GM21360 (cell line): ENCODE results near the gene PIP5K1B.

Experiments used
- ATAC-seq: cut with Tn5 transposase; IDR thresholded peaks from one replicate; pipeline ENCODE4 v1.9.1; 2021; ENCODE audit warnings: mild to moderate bottlenecking, moderate library complexity; ENCODE audit not compliant: unreplicated experiment

PIP5K1B gene

GRCh38 chr9:68843239-68843638 is 138.2 kb downstream of the PIP5K1B start:
- ATAC-seq: no peak

- no peak for ATAC-seq
These were observed 139.1 kb downstream of the PIP5K1B start for GRCh38 chr9:68844157-68844556.

GRCh38 chr9:68844631-68845612 is 139.9 kb downstream of the PIP5K1B start:
- ATAC-seq: peak; percentile 73

GRCh38 chr9:68847765-68848164 is 142.7 kb downstream of the PIP5K1B start:
- no peak for ATAC-seq

GRCh38 chr9:68851657-68852056 is 146.6 kb downstream of the PIP5K1B start:
- no peak for ATAC-seq

GRCh38 chr9:68852941-68853340 is 147.9 kb downstream of the PIP5K1B start:
- no peak for ATAC-seq

- no peak for ATAC-seq
These were observed 154.3 kb downstream of the PIP5K1B start for GRCh38 chr9:68859347-68859746.

GRCh38 chr9:68860419-68860818 is 155.4 kb downstream of the PIP5K1B start:
- no peak for ATAC-seq

GRCh38 chr9:68861436-68861835 is 156.4 kb downstream of the PIP5K1B start:
- no peak for ATAC-seq

GRCh38 chr9:68867066-68867465 is 162.0 kb downstream of the PIP5K1B start:
- no peak for ATAC-seq

- no peak for ATAC-seq
These were observed 164.0 kb downstream of the PIP5K1B start for GRCh38 chr9:68869022-68869421.

GRCh38 chr9:68870086-68870485 is 165.0 kb downstream of the PIP5K1B start:
- no peak for ATAC-seq

GRCh38 chr9:68871236-68871635 is 166.2 kb downstream of the PIP5K1B start:
- no peak for ATAC-seq

GRCh38 chr9:68872026-68872501 is 167.0 kb downstream of the PIP5K1B start:
- ATAC-seq: no peak

GRCh38 chr9:68873179-68873578 is 168.1 kb downstream of the PIP5K1B start:
- no peak for ATAC-seq

GRCh38 chr9:68876273-68876672 is 171.2 kb downstream of the PIP5K1B start:
- ATAC-seq: no peak

GRCh38 chr9:68876681-68877080 is 171.6 kb downstream of the PIP5K1B start:
- no peak for ATAC-seq

- no peak for ATAC-seq
These were observed 172.2 kb downstream of the PIP5K1B start for GRCh38 chr9:68877219-68877618.

- no peak for ATAC-seq
These were observed 173.4 kb downstream of the PIP5K1B start for GRCh38 chr9:68878450-68878849.

GRCh38 chr9:68883224-68883623 is 178.2 kb downstream of the PIP5K1B start:
- ATAC-seq: no peak

GRCh38 chr9:68887232-68887631 is 182.2 kb downstream of the PIP5K1B start:
- no peak for ATAC-seq

- ATAC-seq: no peak
These were observed 189.5 kb downstream of the PIP5K1B start for GRCh38 chr9:68894502-68894901.
